ENCODE data around the gene NUP133.

The NUP133 gene

DNA sequence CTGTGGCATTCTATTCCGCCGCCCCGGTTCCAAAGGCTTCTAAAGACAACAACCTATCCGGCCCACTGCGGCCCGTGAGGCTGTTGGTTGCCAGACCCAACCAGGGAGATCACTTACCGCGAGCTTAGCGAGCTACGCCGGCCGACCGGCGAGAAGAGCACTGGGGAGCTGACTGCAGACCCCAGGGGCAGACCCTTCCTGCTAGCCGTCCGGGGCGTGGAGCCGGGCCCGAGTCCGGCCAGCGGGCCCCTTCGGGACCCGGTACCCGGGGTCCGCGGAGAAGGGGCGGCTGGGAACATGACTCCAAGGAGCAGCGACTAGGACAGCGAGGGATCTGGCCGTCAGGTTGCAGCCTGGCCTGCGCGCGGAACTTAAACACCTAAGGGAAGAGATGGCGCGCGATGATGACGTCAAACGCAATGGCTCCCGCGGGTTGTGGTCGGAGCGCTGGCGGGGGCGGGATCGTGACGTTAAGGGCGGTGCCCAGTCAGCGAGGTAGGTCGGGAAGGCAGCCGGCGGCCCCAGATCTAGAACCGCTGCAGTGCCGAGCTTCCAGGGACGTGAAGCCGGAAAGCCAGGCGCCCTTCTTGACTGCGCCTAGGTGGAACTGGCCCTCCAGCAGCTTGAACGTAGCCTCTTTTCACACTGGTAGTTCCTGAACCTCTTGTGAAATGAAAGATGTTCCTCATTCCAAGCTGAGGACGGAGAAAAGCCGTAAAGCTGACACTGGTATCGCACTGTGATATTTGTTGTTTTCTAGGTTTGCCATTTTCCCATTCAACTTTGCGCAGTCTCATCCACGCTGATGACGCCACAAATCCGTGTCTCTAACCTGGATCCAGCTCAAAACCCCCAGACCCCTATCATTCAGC is at the start of gene NUP133:
Gene NUP133, minus strand, starts transcription at position 391 of the 872 bp plus-strand sequence. Its CDS starts 92 bp downstream, at position 299.
- DNase-seq (ENCODE audit: insufficient read length, low spot score) (peak; percentile 84), FAIRE-seq (no peak)
- TF ChIP-seq, protein P1, sequence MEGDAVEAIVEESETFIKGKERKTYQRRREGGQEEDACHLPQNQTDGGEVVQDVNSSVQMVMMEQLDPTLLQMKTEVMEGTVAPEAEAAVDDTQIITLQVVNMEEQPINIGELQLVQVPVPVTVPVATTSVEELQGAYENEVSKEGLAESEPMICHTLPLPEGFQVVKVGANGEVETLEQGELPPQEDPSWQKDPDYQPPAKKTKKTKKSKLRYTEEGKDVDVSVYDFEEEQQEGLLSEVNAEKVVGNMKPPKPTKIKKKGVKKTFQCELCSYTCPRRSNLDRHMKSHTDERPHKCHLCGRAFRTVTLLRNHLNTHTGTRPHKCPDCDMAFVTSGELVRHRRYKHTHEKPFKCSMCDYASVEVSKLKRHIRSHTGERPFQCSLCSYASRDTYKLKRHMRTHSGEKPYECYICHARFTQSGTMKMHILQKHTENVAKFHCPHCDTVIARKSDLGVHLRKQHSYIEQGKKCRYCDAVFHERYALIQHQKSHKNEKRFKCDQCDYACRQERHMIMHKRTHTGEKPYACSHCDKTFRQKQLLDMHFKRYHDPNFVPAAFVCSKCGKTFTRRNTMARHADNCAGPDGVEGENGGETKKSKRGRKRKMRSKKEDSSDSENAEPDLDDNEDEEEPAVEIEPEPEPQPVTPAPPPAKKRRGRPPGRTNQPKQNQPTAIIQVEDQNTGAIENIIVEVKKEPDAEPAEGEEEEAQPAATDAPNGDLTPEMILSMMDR (IDR thresholded peaks at IDR 0.05; ENCODE audit: insufficient read depth, missing control alignments) = no peak

DNA sequence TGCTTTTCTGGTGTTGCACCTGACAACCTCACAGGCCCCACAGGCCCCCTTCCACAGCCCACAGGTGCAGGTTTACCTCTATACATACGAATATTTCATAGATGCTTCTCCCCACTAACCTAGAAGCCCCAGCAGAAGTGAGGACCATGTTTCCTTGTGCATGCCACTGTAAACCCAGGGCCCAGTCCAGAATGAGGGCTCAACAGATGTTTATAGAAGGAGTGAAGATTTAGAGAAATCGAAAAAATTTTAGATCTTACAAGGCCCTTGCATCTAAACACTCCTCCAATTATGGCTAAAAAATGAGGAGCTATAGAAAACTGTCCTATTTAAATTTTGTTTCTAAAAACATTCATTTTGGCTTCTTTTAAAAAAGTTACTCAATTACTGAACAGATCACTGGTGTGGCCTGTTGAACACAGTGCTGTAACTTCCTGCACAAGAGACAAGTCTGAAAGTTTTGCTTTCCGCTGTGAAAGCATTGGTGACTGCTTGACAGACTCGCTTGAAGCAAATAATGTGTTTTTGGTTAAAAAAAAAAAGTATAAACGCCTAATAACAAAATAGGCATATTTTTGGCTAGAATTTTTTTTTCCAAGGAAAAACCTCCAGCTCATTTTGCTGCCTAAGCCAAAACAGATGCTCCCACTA is 49.2 kb upstream of the NUP133 start:
- DNase-seq (ENCODE audit: insufficient read length, low spot score) = no peak
- TF ChIP-seq, protein P1 (IDR thresholded peaks at IDR 0.05; ENCODE audit: insufficient read depth, missing control alignments) = no peak
- FAIRE-seq = no peak

DNA sequence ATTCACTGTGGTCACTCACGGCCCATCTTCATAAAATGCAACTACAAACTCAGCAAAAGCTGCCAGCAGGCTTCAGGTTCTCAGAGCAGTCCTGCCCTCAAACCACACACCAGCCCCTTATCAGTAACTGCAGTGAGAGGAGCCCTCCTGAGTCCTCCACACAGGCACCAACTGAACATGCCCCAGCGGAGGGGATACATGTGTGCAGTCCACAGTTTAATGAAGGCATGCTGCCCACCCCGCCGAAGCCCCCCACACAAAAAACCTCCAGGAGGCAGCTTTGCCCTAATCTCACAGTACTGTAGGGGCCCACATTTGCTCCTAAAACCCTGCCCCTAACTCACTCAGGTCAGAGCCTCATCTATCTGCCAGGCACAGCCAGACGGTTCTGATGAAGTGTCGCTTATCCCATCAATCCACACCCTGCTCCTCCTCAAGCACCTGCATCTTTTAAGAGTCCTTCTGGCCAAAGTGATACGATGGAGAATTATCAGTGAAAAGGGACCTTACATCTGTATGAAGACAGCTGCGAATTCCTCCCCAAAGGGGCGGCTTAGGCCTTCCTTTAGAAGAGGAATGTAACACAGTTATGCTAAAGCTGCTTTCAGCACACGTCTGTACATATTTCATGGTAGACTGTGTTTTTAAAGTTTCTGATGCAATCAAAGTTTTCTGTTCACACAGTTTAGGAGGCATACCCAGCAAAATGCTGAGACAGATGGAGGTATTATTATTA is 46.9 kb upstream of the NUP133 start:
- TF ChIP-seq, protein P1 (IDR thresholded peaks at IDR 0.05; ENCODE audit: insufficient read depth, missing control alignments) = no peak
- FAIRE-seq (no peak), DNase-seq (ENCODE audit: insufficient read length, low spot score) (no peak)

DNA sequence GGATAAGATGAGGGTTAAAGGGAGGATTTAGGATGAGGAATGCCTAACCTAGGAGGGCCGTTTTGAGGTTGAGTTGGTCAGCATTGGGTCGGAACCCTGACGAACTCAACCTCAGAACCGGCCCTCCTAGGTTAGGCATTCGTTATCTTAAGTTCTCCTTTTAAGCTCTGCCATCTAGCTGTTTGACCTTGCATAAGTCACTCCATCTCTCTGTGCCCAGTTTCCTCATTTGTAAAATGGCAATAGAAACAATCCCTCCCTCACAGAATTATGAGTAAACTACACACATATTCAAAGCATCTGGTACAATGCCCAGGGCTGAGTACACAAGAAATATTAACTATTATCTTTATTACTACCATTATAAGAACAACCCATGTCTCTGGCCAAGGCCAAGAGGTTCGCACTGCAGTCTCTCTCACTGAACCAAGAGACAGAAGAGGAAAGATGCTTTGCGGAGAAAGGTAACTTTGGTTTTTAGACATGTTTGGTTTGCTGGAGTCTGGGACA is 45.5 kb upstream of the NUP133 start:
- FAIRE-seq (no peak), DNase-seq (ENCODE audit: insufficient read length, low spot score) (no peak)
- TF ChIP-seq, protein P1 (IDR thresholded peaks at IDR 0.05; ENCODE audit: insufficient read depth, missing control alignments) = no peak

DNA sequence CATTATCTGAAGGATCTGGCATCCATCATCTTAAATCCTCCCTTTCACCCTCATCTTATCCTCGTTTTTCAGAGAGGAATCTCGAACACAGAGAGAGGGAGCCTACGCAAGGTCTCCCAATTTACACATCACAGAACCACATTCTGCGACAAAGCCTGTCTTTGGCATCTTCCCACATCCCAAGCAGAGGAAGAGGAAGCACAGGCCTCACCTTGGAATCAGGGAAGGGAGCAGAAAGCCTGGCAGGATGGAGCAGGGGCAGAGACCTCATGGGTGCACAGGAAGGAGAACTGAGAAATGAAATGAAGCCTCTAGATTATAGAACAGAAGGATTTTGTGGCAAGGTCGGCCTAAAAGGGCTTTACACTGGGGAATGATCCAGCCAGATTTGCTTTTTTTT is 44.6 kb upstream of the NUP133 start:
- DNase-seq (ENCODE audit: insufficient read length, low spot score) (no peak), FAIRE-seq (no peak)
- TF ChIP-seq, protein P1 (IDR thresholded peaks at IDR 0.05; ENCODE audit: insufficient read depth, missing control alignments) = no peak

DNA sequence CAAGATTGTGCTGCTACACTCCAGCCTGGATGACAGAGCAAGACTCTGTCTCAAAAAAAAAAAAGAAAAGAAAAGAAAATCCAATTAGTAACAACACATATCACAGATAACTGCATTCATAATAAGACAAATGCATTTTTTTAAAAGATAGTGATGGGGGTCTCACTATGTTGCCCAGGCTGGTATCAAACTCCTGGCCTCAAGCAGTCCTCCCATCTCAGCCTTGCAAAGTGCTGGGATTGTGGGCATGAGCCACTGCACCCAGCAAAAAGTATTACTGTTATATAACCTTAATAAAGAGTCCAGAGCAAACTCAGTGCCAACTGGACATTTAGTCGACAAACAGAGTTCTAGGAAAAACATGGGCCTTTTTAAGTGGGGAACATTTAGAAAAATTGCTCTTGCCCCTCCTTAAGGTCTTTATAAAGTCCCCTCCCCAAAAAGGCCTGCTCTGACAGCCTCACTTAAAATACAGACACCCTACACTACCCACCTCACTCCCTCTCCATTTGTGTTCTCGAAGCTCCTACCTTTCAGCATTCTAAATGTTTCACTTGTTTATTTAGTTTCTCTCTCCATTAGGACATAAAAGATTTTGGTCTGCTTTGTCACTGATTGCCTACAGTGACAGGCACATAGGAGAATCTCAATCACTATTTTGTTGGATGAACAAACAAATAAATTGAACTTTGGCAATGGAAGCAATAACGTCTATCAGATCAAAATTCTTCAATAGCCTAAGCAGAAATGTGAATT is 42.8 kb upstream of the NUP133 start:
- FAIRE-seq = no peak
- TF ChIP-seq, protein P1 (IDR thresholded peaks at IDR 0.05; ENCODE audit: insufficient read depth, missing control alignments) = no peak
- DNase-seq (ENCODE audit: insufficient read length, low spot score) = no peak
